ENCODE data around the gene CNTNAP2.

GRCh38 chr7:147980826-147981813 is 1864.5 kb downstream of the CNTNAP2 start:
- TF ChIP-seq, protein P1, sequence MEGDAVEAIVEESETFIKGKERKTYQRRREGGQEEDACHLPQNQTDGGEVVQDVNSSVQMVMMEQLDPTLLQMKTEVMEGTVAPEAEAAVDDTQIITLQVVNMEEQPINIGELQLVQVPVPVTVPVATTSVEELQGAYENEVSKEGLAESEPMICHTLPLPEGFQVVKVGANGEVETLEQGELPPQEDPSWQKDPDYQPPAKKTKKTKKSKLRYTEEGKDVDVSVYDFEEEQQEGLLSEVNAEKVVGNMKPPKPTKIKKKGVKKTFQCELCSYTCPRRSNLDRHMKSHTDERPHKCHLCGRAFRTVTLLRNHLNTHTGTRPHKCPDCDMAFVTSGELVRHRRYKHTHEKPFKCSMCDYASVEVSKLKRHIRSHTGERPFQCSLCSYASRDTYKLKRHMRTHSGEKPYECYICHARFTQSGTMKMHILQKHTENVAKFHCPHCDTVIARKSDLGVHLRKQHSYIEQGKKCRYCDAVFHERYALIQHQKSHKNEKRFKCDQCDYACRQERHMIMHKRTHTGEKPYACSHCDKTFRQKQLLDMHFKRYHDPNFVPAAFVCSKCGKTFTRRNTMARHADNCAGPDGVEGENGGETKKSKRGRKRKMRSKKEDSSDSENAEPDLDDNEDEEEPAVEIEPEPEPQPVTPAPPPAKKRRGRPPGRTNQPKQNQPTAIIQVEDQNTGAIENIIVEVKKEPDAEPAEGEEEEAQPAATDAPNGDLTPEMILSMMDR (conservative IDR thresholded peaks at IDR 0.05 in 1 of 2, IDR thresholded peaks at IDR 0.05 in 1 of 2; ENCODE audit: low read depth in 1 of 2, low read length in 2 of 2) = no peak
- TF ChIP-seq EZH2 (IDR thresholded peaks at IDR 0.05; ENCODE audit: low read length, missing control alignments) = no peak

All from fibroblast of lung (primary cell).